Myometrial cell (primary cell): ENCODE results near the gene STKLD1. TPM values are rescaled to one million over a fixed set of nuclear protein-coding genes. Genes with fewer than 3 reads are reported as not detected.

Source experiments
- total RNA-seq: library from RNA; depleted of rRNA; stranded (reverse); fragments of >200 nt; gene quantifications from 2 replicates; pipeline ENCODE4 v1.2.3, GENCODE V29; 2015

The STKLD1 gene
- total RNA-seq: 0.18 and 1.7 TPM in 2 replicates

DNA sequence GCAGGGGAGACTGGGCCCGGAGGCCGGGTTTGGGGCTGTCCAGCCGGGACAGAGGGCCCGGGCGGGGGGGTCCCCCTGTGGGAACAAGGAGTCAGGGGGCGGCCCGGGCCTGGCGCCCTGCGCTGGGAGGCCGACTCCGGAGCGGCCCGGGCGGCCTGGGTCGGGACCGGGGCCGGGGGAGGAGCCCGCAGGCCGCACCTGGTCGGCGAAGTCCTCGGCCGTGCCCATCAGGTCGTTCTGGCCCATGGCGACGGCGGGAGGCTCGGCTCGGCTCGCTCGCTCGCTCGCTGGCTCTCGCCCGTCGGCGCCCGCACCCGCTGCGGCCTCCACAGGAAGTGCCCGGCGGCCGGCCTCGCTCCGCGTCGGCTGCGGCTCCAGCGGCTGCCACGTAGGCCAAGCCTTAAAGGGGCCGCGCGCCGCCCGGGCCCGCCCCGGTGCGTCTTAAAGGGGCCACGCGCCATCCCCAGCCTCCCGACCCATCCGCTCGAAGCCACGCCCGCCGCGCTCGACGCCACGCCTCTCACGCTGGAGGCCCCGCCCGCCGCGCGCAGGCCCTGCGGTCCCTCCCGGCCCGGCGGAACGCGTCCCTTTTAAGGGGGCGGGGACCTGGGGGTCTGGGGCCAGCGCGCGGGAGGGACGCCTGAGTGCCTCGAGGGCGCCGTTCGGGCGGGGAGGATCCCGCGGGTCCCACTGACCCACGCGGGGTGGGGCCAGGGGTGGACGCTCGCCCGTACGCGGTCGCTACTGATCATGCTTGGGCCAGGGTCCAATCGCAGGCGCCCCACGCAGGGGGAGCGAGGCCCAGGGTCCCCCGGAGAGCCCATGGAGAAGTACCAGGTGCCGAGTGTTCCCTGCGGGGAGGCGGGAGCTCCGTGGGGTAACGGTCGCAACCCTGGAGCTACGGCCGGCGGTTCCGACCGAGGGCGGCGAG, at the start of gene STKLD1, which contains the start of gene SURF4:
STKLD1 (plus strand) TSS at position 643 of the 931 bp plus-strand sequence; CDS start at position 751, 108 bp downstream.
SURF4 (minus strand) TSS at position 337 of the 931 bp plus-strand sequence; CDS start at position 246, 91 bp downstream.

DNA sequence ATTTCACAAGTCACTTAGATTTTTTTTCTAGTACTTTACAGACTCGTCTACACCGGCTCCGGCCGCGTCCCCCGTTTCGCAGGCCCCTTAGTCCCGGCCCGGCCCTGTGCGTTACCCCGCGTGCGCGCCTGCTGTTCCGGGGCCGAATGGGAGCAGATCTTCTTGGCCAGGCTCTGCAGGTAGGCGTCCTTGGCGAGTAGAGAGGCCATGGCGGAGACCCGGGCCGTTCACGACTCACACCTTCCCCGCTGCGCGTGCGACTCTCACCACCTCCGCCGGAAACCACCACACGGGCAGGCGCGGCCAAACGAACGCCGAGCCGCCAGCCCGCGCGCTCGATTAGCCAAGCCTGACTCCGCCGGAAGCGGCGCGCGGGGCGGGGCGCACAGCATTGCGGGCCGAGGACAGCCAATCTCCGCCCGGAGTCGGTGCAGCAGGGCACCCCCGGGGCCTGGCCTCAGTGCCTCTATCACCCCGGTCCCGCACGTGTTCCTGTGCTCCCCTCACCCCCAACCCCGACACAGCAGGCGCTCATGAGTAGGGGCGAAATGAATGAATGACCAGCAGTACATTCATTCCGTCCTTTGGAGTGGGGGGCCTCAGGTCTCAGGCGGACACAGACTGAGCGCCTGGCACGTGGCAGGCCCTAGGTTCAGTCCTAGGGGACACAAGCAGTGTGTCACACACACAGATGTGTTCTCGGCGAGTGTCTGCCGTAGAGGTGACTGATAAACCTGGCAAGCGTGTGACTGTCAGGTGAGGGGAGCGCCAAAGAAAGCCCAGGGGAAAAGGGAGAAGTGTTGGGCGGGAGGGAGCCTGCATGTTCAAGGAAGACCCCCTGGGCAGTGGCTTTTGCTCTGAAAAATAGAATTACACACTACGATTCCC, 40.0 kb upstream of the STKLD1 start, which contains the start of gene SURF6:
SURF6 (minus strand) TSS at position 265 of the 888 bp plus-strand sequence; CDS start at position 209, 56 bp downstream.

DNA sequence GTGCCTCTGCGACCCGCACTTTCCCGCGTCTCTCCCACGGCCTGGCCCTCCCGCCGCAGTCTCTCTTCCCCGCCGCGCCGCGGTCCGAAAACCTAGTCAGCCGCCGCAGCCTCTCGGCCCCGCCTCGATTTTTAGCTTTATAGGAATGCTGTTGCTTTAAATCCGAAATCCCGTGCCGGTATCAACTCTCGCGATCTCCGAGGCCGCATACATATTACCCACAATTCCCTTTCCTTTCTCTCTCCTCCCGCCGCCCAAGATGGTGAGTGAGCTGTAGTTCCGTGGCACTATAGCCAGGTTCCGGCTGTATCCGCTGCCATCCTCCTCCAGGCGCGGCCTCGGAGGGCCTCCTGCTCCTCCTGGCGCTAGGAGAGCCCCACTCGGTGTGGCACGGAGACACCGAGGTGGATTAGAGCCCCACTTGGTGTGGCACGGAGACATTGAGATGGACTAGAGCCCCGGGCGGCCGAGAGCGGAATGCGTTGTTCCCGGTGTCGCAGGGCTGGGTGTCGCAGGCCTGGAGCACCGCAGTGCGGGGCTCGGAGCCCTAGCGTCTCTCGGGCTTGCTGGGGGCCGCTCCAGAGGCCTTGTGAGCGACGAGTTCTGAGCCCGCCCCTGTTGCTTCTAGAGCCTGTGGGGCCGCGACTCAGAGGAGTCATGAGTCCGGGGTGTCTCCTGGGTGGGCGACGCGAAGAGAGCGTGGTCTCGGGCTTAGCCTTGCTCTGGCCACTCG, 28.0 kb upstream of the STKLD1 start, which contains the start of the genes MED22 and RPL7A:
MED22 (minus strand) TSS at position 147 of the 733 bp plus-strand sequence. CDS start 1,469 bp downstream, outside the sequence.
RPL7A (plus strand) TSS at position 234 of the 733 bp plus-strand sequence; CDS start at position 260, 26 bp downstream.

DNA sequence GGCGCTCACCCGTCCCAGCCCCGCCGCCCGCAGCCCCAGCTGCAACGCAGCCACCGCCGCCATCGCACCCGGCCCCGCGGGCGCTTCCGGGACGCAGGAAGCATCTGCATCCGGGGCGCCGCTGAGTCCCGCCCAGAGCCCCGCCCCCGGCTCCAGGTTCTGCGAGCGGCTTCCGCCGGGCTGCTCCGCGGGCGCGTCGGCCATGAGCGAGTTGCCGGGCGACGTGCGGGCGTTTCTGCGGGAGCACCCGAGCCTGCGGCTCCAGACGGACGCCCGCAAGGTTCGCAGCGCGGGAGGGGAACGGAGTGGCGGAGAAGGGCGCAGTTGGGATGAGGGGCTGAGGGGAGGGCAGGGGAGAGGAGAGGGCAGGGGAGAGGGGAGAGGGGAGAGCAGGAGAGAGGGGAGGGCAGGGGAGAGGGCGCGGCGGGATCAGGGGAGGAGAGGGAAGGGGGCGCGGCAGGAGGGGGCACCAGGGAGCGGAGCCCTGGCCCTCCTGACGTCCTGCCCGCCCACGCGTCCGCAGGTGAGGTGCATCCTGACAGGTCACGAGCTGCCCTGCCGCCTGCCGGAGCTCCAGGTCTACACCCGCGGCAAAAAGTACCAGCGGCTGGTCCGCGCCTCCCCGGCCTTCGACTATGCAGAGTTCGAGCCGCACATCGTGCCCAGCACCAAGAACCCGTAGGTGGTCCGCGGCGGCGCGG, 19.6 kb upstream of the STKLD1 start, which contains the start of the genes SURF1 and SURF2:
SURF1 (minus strand) TSS at position 97 of the 701 bp plus-strand sequence; CDS start at position 63, 34 bp downstream.
SURF2 (plus strand) TSS at position 160 of the 701 bp plus-strand sequence; CDS start at position 203, 43 bp downstream.

DNA sequence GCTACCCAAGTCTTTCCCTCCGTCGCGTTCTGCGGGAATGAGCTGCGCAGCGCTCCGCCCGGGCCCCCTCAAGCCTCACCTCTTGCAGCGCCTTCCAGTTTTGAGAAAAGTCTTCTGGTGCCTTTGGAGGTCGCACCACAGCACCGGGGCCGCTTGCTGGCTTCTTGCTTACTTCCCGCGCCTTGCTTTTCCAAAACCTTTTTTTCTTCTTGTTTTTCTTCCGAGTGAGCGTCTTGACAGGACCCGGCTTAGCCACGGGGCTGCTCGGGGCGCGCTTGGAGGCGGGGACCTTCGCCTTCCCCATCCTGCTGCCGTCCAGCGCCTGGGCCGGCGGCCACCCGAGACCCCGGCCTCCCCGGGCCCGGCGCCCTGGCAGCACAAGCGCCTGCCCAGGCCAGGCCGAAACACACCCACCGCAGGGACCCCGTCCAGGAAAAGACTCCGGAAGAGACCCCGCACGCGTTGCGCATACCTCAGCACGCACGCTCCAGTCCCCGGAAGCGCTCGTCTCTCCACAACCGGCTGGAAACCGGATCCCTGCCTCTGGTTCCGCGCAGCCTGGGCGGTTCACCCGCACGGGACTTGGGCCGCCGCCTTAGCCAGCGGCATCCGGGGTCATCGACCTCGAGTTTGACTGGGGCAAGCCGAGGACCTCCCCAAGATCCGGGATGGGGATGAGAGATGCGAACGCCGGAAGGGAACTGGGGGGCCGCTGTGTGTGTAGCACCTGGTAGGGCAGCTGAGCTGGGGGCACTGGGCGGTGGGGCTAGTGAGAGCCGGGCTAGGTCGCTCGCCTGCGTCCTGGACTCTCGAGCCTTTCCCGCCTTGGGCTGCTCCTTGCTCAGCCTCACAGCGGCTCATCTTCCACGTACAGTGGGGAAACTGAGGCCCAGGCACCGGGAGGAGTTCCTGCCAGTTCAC, 41.6 kb downstream of the STKLD1 start, which contains the start of gene REXO4:
REXO4 (minus strand) TSS at position 470 of the 921 bp plus-strand sequence; CDS start at position 304, 166 bp downstream.

DNA sequence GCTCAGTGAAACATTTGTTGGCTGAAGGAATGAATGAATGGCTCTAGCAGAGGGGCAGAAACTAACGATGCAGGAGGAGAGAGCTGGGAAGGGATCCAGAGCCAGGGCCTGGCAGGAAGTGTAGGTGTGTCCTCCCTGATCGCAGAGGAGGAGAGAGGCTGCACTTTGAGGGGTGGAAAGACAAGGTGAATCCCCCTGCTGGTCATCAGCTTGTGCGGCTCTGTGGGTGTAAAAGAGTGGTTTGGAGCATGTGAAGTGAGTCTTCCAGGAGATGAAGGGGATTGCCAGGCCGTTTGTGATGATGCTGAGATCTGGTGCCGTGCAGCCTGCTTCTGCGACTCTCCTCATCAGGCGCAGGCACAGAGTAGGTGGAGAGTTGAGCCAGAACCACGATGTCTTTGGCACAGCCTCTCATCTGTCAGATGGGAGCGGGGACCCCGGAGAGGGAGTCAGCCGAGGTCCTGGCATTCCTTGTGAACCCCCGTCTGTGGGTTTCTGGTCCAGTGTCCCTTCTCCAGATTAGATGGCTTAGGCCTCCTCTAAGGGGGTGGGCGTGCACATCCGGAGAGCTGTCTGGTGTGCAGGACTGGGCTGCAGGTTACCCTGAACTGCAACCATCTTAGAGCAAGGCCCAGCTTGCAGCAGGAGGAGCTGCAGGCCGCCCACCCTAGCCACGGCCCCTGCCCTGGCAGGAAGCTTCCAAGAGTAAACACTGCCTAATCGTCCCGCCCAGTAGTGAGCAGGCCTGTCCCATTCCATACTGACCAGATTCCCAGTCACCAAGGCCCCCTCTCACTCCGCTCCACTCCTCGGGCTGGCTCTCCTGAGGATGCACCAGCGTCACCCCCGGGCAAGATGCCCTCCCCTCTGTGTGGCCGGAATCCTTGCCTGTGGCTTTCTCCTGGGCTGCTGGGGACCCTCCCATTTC, 45.7 kb downstream of the STKLD1 start, which contains the start of gene ADAMTS13:
ADAMTS13 (plus strand) TSS at position 753 of the 928 bp plus-strand sequence; CDS start at position 830, 77 bp downstream.

Other genes with a start within 250 kb of the STKLD1 start
- 9.5 and 16.7 TPM in 2 replicates for gene GBGT1, start 212.5 kb upstream of the STKLD1 start, total RNA-seq
- gene OBP2B, start 167.1 kb upstream of the STKLD1 start, total RNA-seq: not detected in 2 replicates
- gene ABO, start 101.2 kb upstream of the STKLD1 start, total RNA-seq: not detected in 2 replicates
- gene SURF6, start 40.2 kb upstream of the STKLD1 start, total RNA-seq: 4.0 and 16.5 TPM in 2 replicates
- 13.6 and 17.0 TPM in 2 replicates for gene MED22, start 28.2 kb upstream of the STKLD1 start, total RNA-seq
- 2,802 and 2,926 TPM in 2 replicates for gene RPL7A, start 28.1 kb upstream of the STKLD1 start, total RNA-seq
- 30.8 and 52.1 TPM in 2 replicates for gene SURF1, start 19.9 kb upstream of the STKLD1 start, total RNA-seq
- gene SURF2, start 19.8 kb upstream of the STKLD1 start, total RNA-seq: 5.5 and 9.4 TPM in 2 replicates
- 526 and 554 TPM in 2 replicates for gene SURF4, start 306 bp upstream of the STKLD1 start, total RNA-seq
- 14.1 and 20.6 TPM in 2 replicates for gene REXO4, start 41.6 kb downstream of the STKLD1 start, total RNA-seq
- gene ADAMTS13, start 46.0 kb downstream of the STKLD1 start, total RNA-seq: 0.86 and 0.89 TPM in 2 replicates
- 4.1 and 6.9 TPM in 2 replicates for gene CACFD1, start 83.6 kb downstream of the STKLD1 start, total RNA-seq
- 32.6 and 33.8 TPM in 2 replicates for gene SLC2A6, start 102.7 kb downstream of the STKLD1 start, total RNA-seq
- gene MYMK, start 148.6 kb downstream of the STKLD1 start, total RNA-seq: not detected in 2 replicates
- gene ADAMTSL2, start 158.3 kb downstream of the STKLD1 start, total RNA-seq: not detected in 2 replicates
- gene FAM163B, start 233.0 kb downstream of the STKLD1 start, total RNA-seq: not detected in 2 replicates